Measurements from ENCODE around the gene MPPED2. TPM values are rescaled to one million over a fixed set of nuclear protein-coding genes. Genes with fewer than 3 reads are reported as not detected.

The MPPED2 gene
- total and polyA plus RNA-seq, 7 donors, result 0.80 to 19.1 (median 6.8) TPM; not detected in 2

GRCh38 chr11:30451626-30452025 lies 134.5 kb downstream of the MPPED2 start:
- WGBS, 2 donors, result 60 to 89% methylated on average over 5 of the region's 5 CpGs

DNA sequence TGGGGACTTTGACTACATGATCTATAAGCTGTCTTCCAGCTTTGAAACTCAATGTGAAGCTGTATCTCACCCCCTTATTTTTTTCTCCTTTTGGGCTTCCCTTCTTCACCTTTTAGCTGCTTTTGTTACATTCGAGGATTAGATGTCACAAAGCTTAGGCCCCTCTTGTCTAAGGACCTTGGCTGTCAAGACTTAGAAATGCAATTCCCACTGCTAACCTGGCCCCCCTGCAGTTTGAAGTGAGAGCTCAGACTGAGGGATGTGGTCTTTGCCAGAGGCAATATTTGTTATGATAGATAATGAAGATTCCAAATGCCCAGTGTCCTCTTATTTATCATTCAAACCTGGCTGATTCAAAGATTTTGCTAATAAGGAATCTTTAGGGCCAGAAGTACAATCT lies 135.0 kb downstream of the MPPED2 start:
- no peaks in the 10 kb centered on the region for H3K36me3 ChIP-seq
- H3K4me1 ChIP-seq, result peaks cover 0 to 23% (median 17%) of the 10 kb centered on the region in 4 donors
- no peak overlapping the region for H3K4me3 ChIP-seq
- H3K27ac ChIP-seq, result no peak overlapping the region
- no peaks in the 10 kb centered on the region for H3K9me3 ChIP-seq
- 81 to 88% methylated on average over 1 of the region's 1 CpG for WGBS, 2 donors
- intact Hi-C loops (cut with DNase I), result no loop called here
- TF ChIP-seq POLR2A (IDR thresholded peaks at IDR 0.05), result no peak
- TF ChIP-seq EP300 (IDR thresholded peaks at IDR 0.05), result no peak
- TF ChIP-seq, protein P1, sequence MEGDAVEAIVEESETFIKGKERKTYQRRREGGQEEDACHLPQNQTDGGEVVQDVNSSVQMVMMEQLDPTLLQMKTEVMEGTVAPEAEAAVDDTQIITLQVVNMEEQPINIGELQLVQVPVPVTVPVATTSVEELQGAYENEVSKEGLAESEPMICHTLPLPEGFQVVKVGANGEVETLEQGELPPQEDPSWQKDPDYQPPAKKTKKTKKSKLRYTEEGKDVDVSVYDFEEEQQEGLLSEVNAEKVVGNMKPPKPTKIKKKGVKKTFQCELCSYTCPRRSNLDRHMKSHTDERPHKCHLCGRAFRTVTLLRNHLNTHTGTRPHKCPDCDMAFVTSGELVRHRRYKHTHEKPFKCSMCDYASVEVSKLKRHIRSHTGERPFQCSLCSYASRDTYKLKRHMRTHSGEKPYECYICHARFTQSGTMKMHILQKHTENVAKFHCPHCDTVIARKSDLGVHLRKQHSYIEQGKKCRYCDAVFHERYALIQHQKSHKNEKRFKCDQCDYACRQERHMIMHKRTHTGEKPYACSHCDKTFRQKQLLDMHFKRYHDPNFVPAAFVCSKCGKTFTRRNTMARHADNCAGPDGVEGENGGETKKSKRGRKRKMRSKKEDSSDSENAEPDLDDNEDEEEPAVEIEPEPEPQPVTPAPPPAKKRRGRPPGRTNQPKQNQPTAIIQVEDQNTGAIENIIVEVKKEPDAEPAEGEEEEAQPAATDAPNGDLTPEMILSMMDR (IDR thresholded peaks at IDR 0.05), result no peak
- no peak for TF ChIP-seq POLR2AphosphoS5 (IDR thresholded peaks at IDR 0.05)
- no peak for DNase-seq
- H3K27me3 ChIP-seq, result no peaks in the 10 kb centered on the region

More at GRCh38 chr11:30451626-30452025, 134.5 kb downstream of the MPPED2 start:
- Histone ChIP-seq H3K4me1 (peaks cover 0 to 18% (median 17%) of the 10 kb centered on the region in 4 donors), H3K27ac (no peak overlapping the region), H3K36me3 (no peaks in the 10 kb centered on the region), H3K4me3 (no peak overlapping the region), H3K9me3 (no peaks in the 10 kb centered on the region), H3K27me3 (no peaks in the 10 kb centered on the region)
- TF ChIP-seq, protein P1 (IDR thresholded peaks at IDR 0.05), result no peak
- TF ChIP-seq POLR2A (IDR thresholded peaks at IDR 0.05), result no peak
- no peak for DNase-seq
- intact Hi-C loops (cut with DNase I), result no loop called here

GRCh38 chr11:30447058-30447640 lies 139.0 kb downstream of the MPPED2 start:
- no peak for DNase-seq
- Histone ChIP-seq H3K36me3 (no peaks in the 10 kb centered on the region), H3K4me1 (peaks cover 0 to 11% (median 0%) of the 10 kb centered on the region in 4 donors), H3K4me3 (no peak overlapping the region), H3K9me3 (no peaks in the 10 kb centered on the region), H3K27ac (no peak overlapping the region), H3K27me3 (no peaks in the 10 kb centered on the region)
- intact Hi-C loops (cut with DNase I), result loop anchor here (5.0 kb wide), 1 partner anchor 410 kb away; no protein-coding TSS in a partner anchor
- 81% methylated on average over 9 of the region's 9 CpGs for WGBS, 2 donors
- TF ChIP-seq POLR2A (IDR thresholded peaks at IDR 0.05) (no peak), POLR2AphosphoS5 (IDR thresholded peaks at IDR 0.05) (no peak), EP300 (IDR thresholded peaks at IDR 0.05) (no peak)
- TF ChIP-seq, protein P1 (IDR thresholded peaks at IDR 0.05), result no peak

GRCh38 chr11:30446520-30446919 lies 139.6 kb downstream of the MPPED2 start:
- Histone ChIP-seq H3K9me3 (no peaks in the 10 kb centered on the region), H3K27ac (no peak overlapping the region), H3K4me1 (peaks cover 0 to 11% (median 0%) of the 10 kb centered on the region in 4 donors), H3K27me3 (no peaks in the 10 kb centered on the region), H3K4me3 (no peak overlapping the region), H3K36me3 (no peaks in the 10 kb centered on the region)
- WGBS, 2 donors, result 66 to 77% methylated on average over 7 of the region's 7 CpGs
- intact Hi-C loops (cut with DNase I), result loop anchor here (5.0 kb wide), 1 partner anchor 411 kb away; no protein-coding TSS in a partner anchor
- no peak for DNase-seq
- no peak for TF ChIP-seq POLR2AphosphoS5 (IDR thresholded peaks at IDR 0.05)
- TF ChIP-seq POLR2A (IDR thresholded peaks at IDR 0.05), result no peak
- TF ChIP-seq, protein P1 (IDR thresholded peaks at IDR 0.05), result no peak
- TF ChIP-seq EP300 (IDR thresholded peaks at IDR 0.05), result no peak
